Cardiac fibroblast (primary cell): ENCODE measurements around the gene MRPS18B.
A peak's percentile ranks its signal among the peaks of the same experiment; 100 is the strongest.

Experiments used
- DNase-seq, 2 donors: peaks; one replicate each; pipeline versions ENCODE4 v3.0.0 to v3.0.0-alpha.2; 2010; ENCODE audit warnings: low read depth in 2 of 2
- H3K4me3 ChIP-seq, 2 donors: replicated peaks in 1 of 2; 1 replicate in 1 of 2; 2 replicates in 1 of 2; pipeline ENCODE4 v1.5.1; 2011; ENCODE audit warnings: low read depth in 2 of 2, low read length in 2 of 2, mild to moderate bottlenecking in 2 of 2, moderate library complexity in 1 of 2
- CTCF ChIP-seq: IDR thresholded peaks from one replicate; pipeline ENCODE4 v1.5.1; 2011; ENCODE audit warnings: low read depth, mild to moderate bottlenecking, low read length, inconsistent platforms

Gene MRPS18B

GRCh38 chr6:30613251-30614043 lies 4.2 kb upstream of the MRPS18B start:
- no peak overlapping the region for H3K4me3 ChIP-seq
- DNase-seq = peak in 1 of 2 donors; percentile 49
- TF ChIP-seq CTCF = no peak

- H3K4me3 ChIP-seq = peak overlapping the region; percentile 28 to 66
- no peak for TF ChIP-seq CTCF
- DNase-seq = no peak
Measured at GRCh38 chr6:30614044-30614842, 3.4 kb upstream of the MRPS18B start.

GRCh38 chr6:30614843-30615218 lies 2.8 kb upstream of the MRPS18B start:
- DNase-seq = peak; percentile 99
- peak overlapping the region; percentile 66 to 79 for H3K4me3 ChIP-seq
- no peak for TF ChIP-seq CTCF

GRCh38 chr6:30615219-30615957 lies 2.3 kb upstream of the MRPS18B start:
- TF ChIP-seq CTCF = no peak
- peak overlapping the region; percentile 66 to 79 for H3K4me3 ChIP-seq
- peak; percentile 88 to 96 for DNase-seq

- no peak for TF ChIP-seq CTCF
- DNase-seq = peak in 1 of 2 donors; percentile 41
- peak overlapping the region; percentile 66 to 79 for H3K4me3 ChIP-seq
Measured at GRCh38 chr6:30615958-30616810, 1.5 kb upstream of the MRPS18B start.
